ENCODE measurements around the gene LSM11.

LSM11 gene

GRCh38 chr5:157770665-157771064, 27.2 kb downstream of the LSM11 start:
- TF ChIP-seq CTCF (conservative IDR thresholded peaks at IDR 0.05; ENCODE audit: low read depth), result no peak
- CTCF ChIA-PET, result interaction anchor here (0.7 kb wide), 1 partner anchor 1336 kb away, joined by 3 read pairs; no protein-coding TSS in a partner anchor

DNA sequence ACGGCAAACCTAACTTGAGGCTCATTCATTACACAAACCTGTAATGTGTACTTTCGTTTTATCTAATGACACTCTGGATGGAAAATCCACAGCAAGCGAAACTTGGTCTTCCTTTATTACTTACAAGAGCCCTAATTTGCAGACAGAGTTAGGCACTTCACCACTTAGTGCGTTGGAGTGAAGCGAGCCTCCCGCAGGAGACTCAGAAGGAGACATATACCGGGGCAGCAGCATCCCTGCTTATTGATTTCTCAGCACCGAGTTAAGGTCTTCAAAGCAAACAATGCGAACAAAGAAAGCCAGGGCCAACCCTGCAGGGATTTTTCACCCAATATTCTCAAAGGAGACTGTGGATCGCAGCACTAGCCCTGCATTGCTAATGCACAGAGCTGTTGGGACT, 28.6 kb downstream of the LSM11 start:
- no peak overlapping the region for H3K27ac ChIP-seq
- POLR2A ChIA-PET (ENCODE audit: low non-redundant PET), result no interaction called here
- DNase-seq (ENCODE audit: low spot score), result no peak
- CTCF ChIA-PET, result interaction anchor here (2.4 kb wide), 1 partner anchor 10 kb away, joined by 8 read pairs; no protein-coding TSS in a partner anchor
- TF ChIP-seq CTCF (conservative IDR thresholded peaks at IDR 0.05; ENCODE audit: low read depth), result no peak

More at GRCh38 chr5:157770665-157771064, 27.2 kb downstream of the LSM11 start:
- no peak for DNase-seq (ENCODE audit: low spot score)
- H3K27ac ChIP-seq, result no peak overlapping the region
- POLR2A ChIA-PET (ENCODE audit: low non-redundant PET), result no interaction called here

DNA sequence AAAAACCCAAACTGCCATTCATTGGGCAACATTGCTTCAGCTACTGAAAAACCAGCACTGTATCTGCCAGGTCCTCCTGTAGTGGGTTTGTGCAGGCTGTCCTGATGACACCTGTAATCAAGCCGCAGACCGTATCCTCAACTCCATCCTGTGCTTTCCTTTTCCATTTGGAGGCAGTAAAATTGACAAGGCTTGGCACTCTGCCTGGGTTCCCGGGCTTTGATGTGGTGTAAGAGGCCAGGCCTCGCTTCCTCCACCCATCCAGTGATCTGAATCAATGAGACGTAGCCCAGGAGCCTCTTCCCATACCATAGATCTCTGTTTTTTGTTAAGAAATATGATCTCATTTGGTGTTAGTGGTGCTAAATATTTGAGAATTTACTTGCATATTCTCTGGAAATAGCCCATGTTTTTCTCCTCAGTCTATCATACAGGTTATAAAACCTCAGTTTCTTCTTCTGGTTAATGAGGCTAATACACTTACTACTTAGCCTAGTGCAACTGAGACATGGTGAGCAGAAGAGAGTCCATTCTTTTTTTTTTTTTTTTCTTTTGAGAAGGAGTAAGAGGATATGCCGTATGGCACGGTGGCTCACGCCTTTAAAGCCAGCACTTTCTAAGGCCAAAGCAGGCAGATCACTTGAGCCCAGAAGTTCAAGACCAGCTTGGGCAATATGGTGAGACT, 34.8 kb downstream of the LSM11 start:
- ChIA-PET CTCF (interaction anchor here (0.6 to 1.4 kb wide), 2 partner anchors 115 to 1329 kb away, joined by 3 to 4 read pairs; no protein-coding TSS in a partner anchor), POLR2A (ENCODE audit: low non-redundant PET) (no interaction called here)
- TF ChIP-seq CTCF (conservative IDR thresholded peaks at IDR 0.05; ENCODE audit: low read depth), result no peak
- peak; percentile 45 for DNase-seq (ENCODE audit: low spot score)
- H3K27ac ChIP-seq, result no peak overlapping the region

DNA sequence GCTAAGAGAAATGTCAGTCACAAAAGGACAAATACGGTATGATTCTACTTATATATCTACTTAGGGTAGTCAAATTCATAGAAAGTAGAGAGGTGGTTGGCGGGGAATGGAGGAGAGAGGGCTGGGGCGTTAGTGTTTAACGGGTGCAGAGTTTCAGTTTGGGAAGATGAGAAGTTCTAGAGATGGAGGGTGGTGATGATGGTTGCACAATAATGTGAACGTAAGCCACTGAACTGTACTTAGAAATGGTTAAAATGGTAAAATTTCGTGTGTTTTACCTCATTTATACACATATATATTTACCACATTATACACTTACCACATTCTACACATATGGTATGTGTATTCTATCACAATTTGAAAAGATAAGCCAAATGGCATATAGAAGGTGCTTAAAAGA, 35.7 kb downstream of the LSM11 start:
- no peak overlapping the region for H3K27ac ChIP-seq
- ChIA-PET CTCF (no interaction called here), POLR2A (ENCODE audit: low non-redundant PET) (no interaction called here)
- no peak for DNase-seq (ENCODE audit: low spot score)
- no peak for TF ChIP-seq CTCF (conservative IDR thresholded peaks at IDR 0.05; ENCODE audit: low read depth)

DNA sequence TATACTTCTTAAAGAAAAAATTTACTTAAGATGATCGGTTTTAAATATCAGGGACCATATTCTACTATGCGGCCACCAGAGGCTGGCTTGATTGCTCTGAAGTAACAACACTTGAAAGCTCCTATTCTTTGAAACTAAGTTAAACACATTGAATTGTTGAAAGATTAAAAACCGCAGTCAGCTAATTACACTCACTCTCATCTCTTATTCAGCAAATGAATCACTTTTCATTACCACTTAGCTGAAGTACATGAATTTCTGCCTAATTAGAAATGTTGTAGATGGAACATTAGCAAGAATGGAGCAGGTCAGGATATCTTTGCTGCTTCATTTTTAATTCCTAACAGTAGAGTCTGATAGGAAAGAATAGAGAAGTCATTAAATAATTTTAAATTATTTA, 42.3 kb downstream of the LSM11 start:
- no peak for DNase-seq (ENCODE audit: low spot score)
- CTCF ChIA-PET, result no interaction called here
- TF ChIP-seq CTCF (conservative IDR thresholded peaks at IDR 0.05; ENCODE audit: low read depth), result no peak

DNA sequence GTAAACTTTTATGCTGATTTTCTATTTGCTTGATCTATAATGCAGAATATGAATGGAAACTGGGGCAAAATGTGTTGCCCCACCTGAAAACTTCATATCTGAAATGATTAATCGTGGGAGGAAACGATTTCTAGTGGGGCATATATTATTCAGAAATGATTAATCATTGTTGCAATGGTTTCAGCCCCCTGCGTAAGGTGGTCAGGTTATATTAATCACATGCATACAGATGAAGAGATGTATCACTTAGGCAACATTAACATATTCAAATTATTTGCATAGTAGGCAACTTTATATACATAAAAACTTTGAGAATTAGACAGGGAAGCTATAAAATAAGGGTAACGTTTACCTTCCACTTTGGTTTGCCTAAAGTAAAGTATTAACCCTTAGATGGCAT, 49.8 kb downstream of the LSM11 start:
- DNase-seq (ENCODE audit: low spot score), result no peak
- CTCF ChIA-PET, result interaction anchor here (0.6 to 1.6 kb wide), 2 partner anchors 24 to 62 kb away, joined by 3 to 4 read pairs; no protein-coding TSS in a partner anchor
- POLR2A ChIA-PET (ENCODE audit: low non-redundant PET), result no interaction called here
- TF ChIP-seq CTCF (conservative IDR thresholded peaks at IDR 0.05; ENCODE audit: low read depth), result no peak
- H3K27ac ChIP-seq, result no peak overlapping the region

More for the DNA sequence above, 42.3 kb downstream of the LSM11 start:
- POLR2A ChIA-PET (ENCODE audit: low non-redundant PET), result no interaction called here
- H3K27ac ChIP-seq, result no peak overlapping the region

Data from RWPE1 (cell line).